NT2/D1 (cell line): ENCODE results near the gene PHB1.

ENCODE experiments used
- SUZ12 ChIP-seq: IDR thresholded peaks from 2 replicates; pipeline ENCODE4 v1.6.1; 2011; ENCODE audit not compliant: insufficient read length, insufficient read depth; ENCODE audit errors: extremely low read depth
- YY1 ChIP-seq: IDR thresholded peaks from 2 replicates; pipeline ENCODE4 v1.6.1; 2011; ENCODE audit not compliant: insufficient read length, insufficient read depth
- ZNF274 ChIP-seq: IDR thresholded peaks from 2 replicates; pipeline ENCODE4 v1.6.1; 2011; ENCODE audit warnings: mild to moderate bottlenecking, low read depth, low read length

GRCh38 chr17:49438436-49439278 lies 24.0 kb upstream of the PHB1 start:
- TF ChIP-seq YY1 (no peak), ZNF274 (no peak), SUZ12 (no peak)
